GM21786 (cell line): ENCODE data around the gene HSBP1L1.
A peak's percentile ranks its signal among the peaks of the same experiment; 100 is the strongest.

Experiments used
- ATAC-seq: cut with Tn5 transposase; IDR thresholded peaks from one replicate; pipeline ENCODE4 v1.9.1; 2021; ENCODE audit not compliant: unreplicated experiment

The HSBP1L1 gene

GRCh38 chr18:79964330-79965118, at the start of gene HSBP1L1:
TSS of gene HSBP1L1 (plus strand) at chr18:79964643. CDS start at chr18:79964736, 93 bp downstream.
- ATAC-seq = peak; percentile 86

- ATAC-seq = no peak
Measured at GRCh38 chr18:79915161-79916127, 49.0 kb upstream of the HSBP1L1 start.

- ATAC-seq = no peak
Measured at GRCh38 chr18:79916128-79916494, 48.3 kb upstream of the HSBP1L1 start.

GRCh38 chr18:79916546-79917168, 47.8 kb upstream of the HSBP1L1 start:
- ATAC-seq = no peak

GRCh38 chr18:79917169-79917852, 47.1 kb upstream of the HSBP1L1 start:
- ATAC-seq = no peak

- ATAC-seq = no peak
Measured at GRCh38 chr18:79917853-79918614, 46.4 kb upstream of the HSBP1L1 start.

- ATAC-seq = no peak
Measured at GRCh38 chr18:79918615-79919011, 45.8 kb upstream of the HSBP1L1 start.

GRCh38 chr18:79919089-79919488, 45.4 kb upstream of the HSBP1L1 start:
- ATAC-seq = no peak

- no peak for ATAC-seq
Measured at GRCh38 chr18:79921984-79922965, 42.2 kb upstream of the HSBP1L1 start.

- ATAC-seq = no peak
Measured at GRCh38 chr18:79922971-79923411, 41.5 kb upstream of the HSBP1L1 start.

- ATAC-seq = no peak
Measured at GRCh38 chr18:79923896-79924585, 40.4 kb upstream of the HSBP1L1 start.

- no peak for ATAC-seq
Measured at GRCh38 chr18:79924814-79925731, 39.4 kb upstream of the HSBP1L1 start.

- ATAC-seq = no peak
Measured at GRCh38 chr18:79926306-79926705, 38.1 kb upstream of the HSBP1L1 start.

GRCh38 chr18:79926715-79927606, 37.5 kb upstream of the HSBP1L1 start:
- ATAC-seq = no peak

- no peak for ATAC-seq
Measured at GRCh38 chr18:79927607-79928562, 36.6 kb upstream of the HSBP1L1 start.
